K562 (cell line): ENCODE results near the gene MARS1. TPM values are rescaled to one million over a fixed set of nuclear protein-coding genes. Genes with fewer than 3 reads are reported as not detected.
A peak's percentile ranks its signal among the peaks of the same experiment; 100 is the strongest.

Source experiments
- CBX3 ChIP-seq, 2 experiments: IDR thresholded peaks; 1 replicate in 1 of 2; 2 replicates in 1 of 2; pipeline ENCODE4 v1.6.1; 2012; ENCODE audit warnings: inconsistent platforms in 2 of 2, low read length in 2 of 2, borderline replicate concordance in 1 of 2, control low read depth in 1 of 2
- CREM ChIP-seq: IDR thresholded peaks from 2 replicates; pipeline ENCODE4 v1.6.1; 2014; ENCODE audit warnings: antibody characterized with exemption, low read depth
- MEF2D ChIP-seq: conservative IDR thresholded peaks from 2 replicates; pipeline ENCODE4 v1.6.1; 2016; ENCODE audit warnings: low read depth, missing genetic modification characterization, missing compliant biosample characterization
- NCOA1 ChIP-seq: fragments of 450-650 bp; IDR thresholded peaks from 2 replicates; pipeline ENCODE4 v1.6.1; 2016; ENCODE audit warnings: low read depth
- NEUROD1 ChIP-seq: fragments of 150-350 bp; IDR thresholded peaks from 2 replicates; pipeline ENCODE4 v1.6.1; 2014; ENCODE audit warnings: borderline replicate concordance, low read length, low read depth; ENCODE audit not compliant: partially characterized antibody
- OTX1 ChIP-seq: fragments of 450-650 bp; formaldehyde crosslinking; IDR thresholded peaks from 2 replicates; pipeline ENCODE4 v1.4.0; 2022; ENCODE audit warnings: mild to moderate bottlenecking
- SAP30 ChIP-seq: fragments of 200-600 bp; sonication (generic); IDR thresholded peaks from 2 replicates; pipeline ENCODE4 v1.6.1; 2012; ENCODE audit warnings: borderline replicate concordance, low read depth, mild to moderate bottlenecking, moderate library complexity, low read length, control low read depth, inconsistent platforms; ENCODE audit not compliant: insufficient read depth, poor library complexity, severe bottlenecking
- TAL1 ChIP-seq: fragments of 450-650 bp; IDR thresholded peaks from 2 replicates; pipeline ENCODE4 v1.6.1; 2016; ENCODE audit warnings: mild to moderate bottlenecking
- ZNF589 ChIP-seq: fragments of 200-800 bp; sonication (Bioruptor generic); IDR thresholded peaks from 2 replicates; pipeline ENCODE4 v1.6.1; 2016; ENCODE audit warnings: low read depth, missing genetic modification characterization, missing compliant biosample characterization
- polyA plus RNA-seq, 8 experiments: library from polyadenylated mRNA; depleted of rRNA in 4 of 8; stranded (reverse) in 5 of 8; unstranded in 3 of 8; fragments of >200 nt; fragmentation: Nextera tagmentation in 2 of 8; fragmentation: Illumina TruSeq in 1 of 8; extraction: Ambion mirVana in 2 of 8; extraction: Trizol in 1 of 8; gene quantifications; 2 replicates each; pipeline versions ENCODE4 v1.2.1 to v1.2.3, GENCODE V29; 2011 to 2014; ENCODE audit warnings: inconsistent platforms in 1 of 8, missing spikeins in 1 of 8
- total RNA-seq, 7 experiments: library from RNA; depleted of rRNA in 6 of 7; stranded (reverse); fragments of >200 nt in 6 of 7; fragmentation: Illumina TruSeq in 2 of 7; extraction: Trizol in 2 of 7; gene quantifications; 2 replicates each; pipeline versions ENCODE4 v1.2.1 to v1.2.3, GENCODE V29; 2011 to 2021; ENCODE audit warnings: low replicate concordance in 1 of 7
- TF ChIP-seq, protein P1 (sequence below), 2 experiments: fragments of 250-450 bp in 1 of 2; fragments of 450-650 bp in 1 of 2; sonication (Bioruptor Pico) in 1 of 2; IDR thresholded peaks; 2 replicates each; pipeline versions ENCODE4 v1.6.1 to v1.8.0; 2016 to 2021; ENCODE audit warnings: mild to moderate bottlenecking in 2 of 2, moderate library complexity in 2 of 2, missing compliant biosample characterization in 1 of 2, missing genetic modification characterization in 1 of 2
- TF ChIP-seq, protein P2 (sequence below): sonication (generic); formaldehyde crosslinking; IDR thresholded peaks from 2 replicates; pipeline ENCODE4 v1.8.0; 2022; ENCODE audit warnings: mild to moderate bottlenecking, missing genetic modification reagents, borderline replicate concordance
- TF ChIP-seq, protein P3 (sequence below): fragments of 450-650 bp; IDR thresholded peaks from 2 replicates; pipeline ENCODE4 v1.7.0; 2016; ENCODE audit warnings: borderline replicate concordance

MARS1 gene
- total and polyA plus RNA-seq, 9 of the 15 experiments (the other 6 are each of a cell fraction or from before 2014, with no cell fraction given) = 117 to 382 (median 220) TPM

DNA sequence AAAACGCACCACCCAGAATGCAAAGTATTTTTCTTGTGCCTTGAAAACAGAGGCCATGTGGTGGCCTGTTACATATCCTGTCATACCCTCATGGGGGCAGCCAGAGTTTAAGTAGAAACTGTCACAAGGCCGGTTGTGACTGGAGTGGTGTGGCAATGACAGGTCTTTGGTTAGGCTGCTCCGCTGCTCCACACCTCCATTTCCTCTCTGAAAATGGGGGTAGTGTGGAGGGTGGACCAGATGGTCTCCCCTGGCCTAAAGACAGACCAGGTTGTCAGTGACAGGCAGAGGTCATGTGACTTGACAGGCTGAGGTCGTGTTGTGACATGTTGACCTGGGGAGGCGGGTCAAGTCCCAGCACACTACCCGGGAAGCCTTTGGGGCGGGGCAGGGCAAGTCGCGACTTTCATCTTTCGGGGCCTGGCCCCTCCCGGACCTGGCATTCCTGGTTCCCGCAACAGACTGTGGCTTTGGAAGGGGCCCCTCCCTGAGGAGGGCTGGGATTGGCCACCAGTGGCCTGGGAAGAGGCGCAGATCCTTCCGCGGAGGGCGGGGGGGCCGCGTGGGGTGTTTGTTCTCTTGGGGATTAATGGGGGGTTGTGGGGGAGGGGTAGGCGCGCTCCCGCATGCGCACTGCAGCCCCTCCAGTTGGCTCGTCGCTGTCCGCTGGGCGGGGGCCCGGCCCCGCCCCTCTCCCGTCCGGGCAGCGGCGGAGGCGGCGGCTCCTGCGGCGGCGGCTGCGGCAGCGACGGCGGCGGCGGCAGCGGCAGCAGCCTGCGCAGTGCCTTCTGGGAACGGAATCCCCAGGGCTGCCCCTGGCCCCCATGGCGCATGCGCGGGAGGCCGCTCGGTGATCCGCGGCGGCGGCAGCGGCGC is 34.4 kb downstream of the MARS1 start, which contains the start of gene MBD6 (continued):
- TF ChIP-seq, protein P1, sequence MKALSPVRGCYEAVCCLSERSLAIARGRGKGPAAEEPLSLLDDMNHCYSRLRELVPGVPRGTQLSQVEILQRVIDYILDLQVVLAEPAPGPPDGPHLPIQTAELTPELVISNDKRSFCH (CRISPR knock-in tag; IDR thresholded peaks at IDR 0.05) = no peak
- TF ChIP-seq, protein P1 (tag; IDR thresholded peaks at IDR 0.05) = peak; percentile 83
- TF ChIP-seq, protein P2, sequence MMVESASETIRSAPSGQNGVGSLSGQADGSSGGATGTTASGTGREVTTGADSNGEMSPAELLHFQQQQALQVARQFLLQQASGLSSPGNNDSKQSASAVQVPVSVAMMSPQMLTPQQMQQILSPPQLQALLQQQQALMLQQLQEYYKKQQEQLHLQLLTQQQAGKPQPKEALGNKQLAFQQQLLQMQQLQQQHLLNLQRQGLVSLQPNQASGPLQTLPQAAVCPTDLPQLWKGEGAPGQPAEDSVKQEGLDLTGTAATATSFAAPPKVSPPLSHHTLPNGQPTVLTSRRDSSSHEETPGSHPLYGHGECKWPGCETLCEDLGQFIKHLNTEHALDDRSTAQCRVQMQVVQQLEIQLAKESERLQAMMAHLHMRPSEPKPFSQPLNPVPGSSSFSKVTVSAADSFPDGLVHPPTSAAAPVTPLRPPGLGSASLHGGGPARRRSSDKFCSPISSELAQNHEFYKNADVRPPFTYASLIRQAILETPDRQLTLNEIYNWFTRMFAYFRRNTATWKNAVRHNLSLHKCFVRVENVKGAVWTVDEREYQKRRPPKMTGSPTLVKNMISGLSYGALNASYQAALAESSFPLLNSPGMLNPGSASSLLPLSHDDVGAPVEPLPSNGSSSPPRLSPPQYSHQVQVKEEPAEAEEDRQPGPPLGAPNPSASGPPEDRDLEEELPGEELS = no peak
- TF ChIP-seq NCOA1 (peak; percentile 64; the same call in 1 of the 2 replicates), ZNF589 (CRISPR knock-in tag) (peak; percentile 89), TAL1 (0 out of 2 replicates have a peak, but pooled peaks have one; percentile 31), CBX3 (IDR thresholded peaks at IDR 0.05; ENCODE audit: borderline replicate concordance in 1 of 2, low read length in 2 of 2) (peak in 1 of 2 experiments; percentile 72; a peak in 1 of 3 replicates), OTX1 (CRISPR knock-in tag) (peak; percentile 85), CREM (peak; percentile 62), SAP30 (peak; percentile 92), NEUROD1 (peak; percentile 22), MEF2D (peak; percentile 84)
- TF ChIP-seq, protein P3, sequence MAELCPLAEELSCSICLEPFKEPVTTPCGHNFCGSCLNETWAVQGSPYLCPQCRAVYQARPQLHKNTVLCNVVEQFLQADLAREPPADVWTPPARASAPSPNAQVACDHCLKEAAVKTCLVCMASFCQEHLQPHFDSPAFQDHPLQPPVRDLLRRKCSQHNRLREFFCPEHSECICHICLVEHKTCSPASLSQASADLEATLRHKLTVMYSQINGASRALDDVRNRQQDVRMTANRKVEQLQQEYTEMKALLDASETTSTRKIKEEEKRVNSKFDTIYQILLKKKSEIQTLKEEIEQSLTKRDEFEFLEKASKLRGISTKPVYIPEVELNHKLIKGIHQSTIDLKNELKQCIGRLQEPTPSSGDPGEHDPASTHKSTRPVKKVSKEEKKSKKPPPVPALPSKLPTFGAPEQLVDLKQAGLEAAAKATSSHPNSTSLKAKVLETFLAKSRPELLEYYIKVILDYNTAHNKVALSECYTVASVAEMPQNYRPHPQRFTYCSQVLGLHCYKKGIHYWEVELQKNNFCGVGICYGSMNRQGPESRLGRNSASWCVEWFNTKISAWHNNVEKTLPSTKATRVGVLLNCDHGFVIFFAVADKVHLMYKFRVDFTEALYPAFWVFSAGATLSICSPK = peak; percentile 43; the same call in 1 of the 2 replicates
